Endodermal cell (in vitro differentiated cells): Measurements from ENCODE around the gene LTBP1. TPM values are rescaled to one million over a fixed set of nuclear protein-coding genes. Genes with fewer than 3 reads are reported as not detected.

Source experiments
- DNase-seq: peaks from one replicate; pipeline ENCODE4 v3.0.0-alpha.2; 2017
- H3K27ac ChIP-seq: 2 replicates; pipeline ENCODE4 v1.5.1; 2013; ENCODE audit warnings: mild to moderate bottlenecking, low read depth, low read length, moderate library complexity
- H3K27me3 ChIP-seq: 2 replicates; pipeline ENCODE4 v1.6.1; 2013; ENCODE audit warnings: mild to moderate bottlenecking, low read length, moderate library complexity; ENCODE audit not compliant: insufficient read depth, control insufficient read depth, poor library complexity, severe bottlenecking
- H3K36me3 ChIP-seq: 2 replicates; pipeline ENCODE4 v1.7.0; 2013; ENCODE audit warnings: mild to moderate bottlenecking, low read length, moderate library complexity; ENCODE audit not compliant: control insufficient read depth, insufficient read depth
- H3K4me1 ChIP-seq: one replicate; pipeline ENCODE4 v1.7.0; 2013; ENCODE audit warnings: low read length; ENCODE audit not compliant: control insufficient read depth, insufficient read depth
- H3K4me3 ChIP-seq: 2 replicates; pipeline ENCODE4 v1.5.1; 2013; ENCODE audit warnings: mild to moderate bottlenecking, low read length, moderate library complexity
- H3K9ac ChIP-seq: 2 replicates; pipeline ENCODE4 v1.6.1; 2013; ENCODE audit warnings: mild to moderate bottlenecking, low read length, moderate library complexity; ENCODE audit not compliant: poor library complexity, severe bottlenecking; ENCODE audit errors: extremely low read depth
- H3K9me3 ChIP-seq: 2 replicates; pipeline ENCODE4 v1.6.1; 2013; ENCODE audit warnings: mild to moderate bottlenecking, low read length, moderate library complexity; ENCODE audit not compliant: control insufficient read depth
- H3K27ac Mint-ChIP-seq: 2 replicates; pipeline ENCODE4 v1.8.0; 2020; ENCODE audit warnings: mixed read lengths
- H3K27me3 Mint-ChIP-seq: 2 replicates; pipeline ENCODE4 v1.8.0; 2021; ENCODE audit warnings: mild to moderate bottlenecking, mixed read lengths; ENCODE audit not compliant: insufficient read depth
- H3K36me3 Mint-ChIP-seq: 2 replicates; pipeline ENCODE4 v1.8.0; 2020; ENCODE audit warnings: low read depth, mixed read lengths
- H3K4me1 Mint-ChIP-seq: 2 replicates; pipeline ENCODE4 v1.8.0; 2020; ENCODE audit warnings: mixed read lengths
- H3K4me3 Mint-ChIP-seq: 2 replicates; pipeline ENCODE4 v1.8.0; 2020; ENCODE audit warnings: mild to moderate bottlenecking, moderate library complexity, mixed read lengths
- H3K9me3 Mint-ChIP-seq: 2 replicates; pipeline ENCODE4 v1.8.0; 2020; ENCODE audit warnings: mild to moderate bottlenecking, mixed read lengths
- WGBS, 2 experiments: methylation state at CpG; one replicate each; pipeline versions ENCODE4 v1.1.5 to v1.1.7; 2013; ENCODE audit warnings: missing lambda C conversion rate in 2 of 2, mixed read lengths in 1 of 2; ENCODE audit not compliant: insufficient coverage in 1 of 2, insufficient read length in 1 of 2; 5-methylcytosine and 5-hydroxymethylcytosine counted together
- total RNA-seq, 2 donors: library from RNA; stranded (reverse); fragmentation: NEBNext Ultra II Directional in 1 of 2; extraction: Animal tissue kit (Norgen Biotek cat#: 25700) in 1 of 2; gene quantifications; 2 replicates in 1 of 2; 3 replicates in 1 of 2; pipeline ENCODE4 v1.2.1, GENCODE V29; 2021
- TF ChIP-seq, protein P1 (sequence below): fragments of 200-600 bp; sonication (generic); conservative IDR thresholded peaks from 2 replicates; pipeline ENCODE4 v1.5.0; 2021; ENCODE audit warnings: antibody characterized with exemption, mild to moderate bottlenecking

Gene LTBP1
- total RNA-seq, 2 donors from 2014 or later = 43.2 to 43.4 TPM

DNA sequence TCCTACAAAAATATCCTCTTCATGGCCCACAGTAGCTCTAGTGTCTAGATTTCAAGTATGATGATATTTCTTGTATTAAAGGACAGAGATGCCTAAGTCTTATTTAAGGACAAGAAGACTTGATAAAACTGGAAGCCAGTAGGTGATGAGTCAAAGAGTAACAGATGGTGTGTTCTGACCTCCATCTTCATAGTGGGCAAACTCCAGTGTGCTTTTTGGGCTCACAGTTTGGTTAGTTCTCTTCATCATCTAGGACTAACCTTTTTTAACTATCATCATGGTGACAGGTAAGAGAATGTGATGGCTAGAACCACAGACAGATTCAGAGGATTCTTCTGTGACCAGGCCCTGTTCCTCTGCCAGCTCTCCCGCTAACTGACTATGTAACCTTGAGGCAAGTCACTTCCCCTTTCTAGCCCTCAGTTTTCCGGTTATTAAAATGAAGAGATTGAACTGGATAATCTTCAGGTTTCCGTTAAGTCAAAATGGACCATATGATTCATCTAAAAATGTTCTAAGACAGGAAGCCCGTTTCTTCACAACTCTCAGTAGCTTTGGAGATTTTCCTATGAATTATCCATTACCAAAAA, 389.4 kb downstream of the LTBP1 start:
- H3K36me3 Mint-ChIP-seq = peaks cover 2% of the 10 kb centered on the region
- no peak for DNase-seq
- Histone ChIP-seq H3K9me3 (no peaks in the 10 kb centered on the region), H3K4me3 (no peak overlapping the region), H3K27me3 (no peaks in the 10 kb centered on the region), H3K36me3 (no peaks in the 10 kb centered on the region), H3K9ac (no peak overlapping the region), H3K4me1 (no peaks in the 10 kb centered on the region), H3K27ac (no peak overlapping the region)
- WGBS, 2 experiments = 90 to 96% methylated on average over 4 of the region's 4 CpGs
- no peak overlapping the region for H3K4me3 Mint-ChIP-seq
- H3K27ac Mint-ChIP-seq = no peak overlapping the region
- TF ChIP-seq, protein P1, sequence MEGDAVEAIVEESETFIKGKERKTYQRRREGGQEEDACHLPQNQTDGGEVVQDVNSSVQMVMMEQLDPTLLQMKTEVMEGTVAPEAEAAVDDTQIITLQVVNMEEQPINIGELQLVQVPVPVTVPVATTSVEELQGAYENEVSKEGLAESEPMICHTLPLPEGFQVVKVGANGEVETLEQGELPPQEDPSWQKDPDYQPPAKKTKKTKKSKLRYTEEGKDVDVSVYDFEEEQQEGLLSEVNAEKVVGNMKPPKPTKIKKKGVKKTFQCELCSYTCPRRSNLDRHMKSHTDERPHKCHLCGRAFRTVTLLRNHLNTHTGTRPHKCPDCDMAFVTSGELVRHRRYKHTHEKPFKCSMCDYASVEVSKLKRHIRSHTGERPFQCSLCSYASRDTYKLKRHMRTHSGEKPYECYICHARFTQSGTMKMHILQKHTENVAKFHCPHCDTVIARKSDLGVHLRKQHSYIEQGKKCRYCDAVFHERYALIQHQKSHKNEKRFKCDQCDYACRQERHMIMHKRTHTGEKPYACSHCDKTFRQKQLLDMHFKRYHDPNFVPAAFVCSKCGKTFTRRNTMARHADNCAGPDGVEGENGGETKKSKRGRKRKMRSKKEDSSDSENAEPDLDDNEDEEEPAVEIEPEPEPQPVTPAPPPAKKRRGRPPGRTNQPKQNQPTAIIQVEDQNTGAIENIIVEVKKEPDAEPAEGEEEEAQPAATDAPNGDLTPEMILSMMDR = no peak
- peaks cover 1% of the 10 kb centered on the region for H3K9me3 Mint-ChIP-seq
- no peaks in the 10 kb centered on the region for H3K27me3 Mint-ChIP-seq
- no peaks in the 10 kb centered on the region for H3K4me1 Mint-ChIP-seq

DNA sequence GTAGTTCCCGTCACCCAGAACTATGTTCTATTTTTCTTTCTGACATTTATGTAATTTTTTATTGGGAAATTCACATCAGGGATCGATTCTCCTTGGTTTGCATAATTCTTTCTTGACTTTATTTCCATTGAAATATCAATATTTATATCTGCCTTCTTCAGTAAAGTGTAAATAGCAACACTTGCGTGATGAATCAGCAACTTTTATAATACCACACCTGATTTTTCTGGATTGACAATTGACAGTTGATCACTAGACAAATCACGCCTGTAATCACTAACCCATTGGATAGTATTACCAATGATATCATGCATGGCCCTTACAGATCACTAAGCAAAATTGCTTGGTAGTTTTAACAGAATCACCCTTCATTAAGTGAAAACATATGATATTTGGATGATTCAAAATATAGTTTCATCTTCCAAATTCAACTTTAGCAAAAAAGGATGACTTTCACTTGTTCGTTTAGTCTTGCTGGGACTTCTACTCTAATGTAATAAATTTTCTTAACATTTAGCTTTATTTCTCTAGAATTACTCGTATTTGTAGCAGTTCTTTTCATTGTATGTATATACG, 390.7 kb downstream of the LTBP1 start:
- Mint-ChIP-seq H3K4me1 (no peaks in the 10 kb centered on the region), H3K4me3 (no peak overlapping the region), H3K9me3 (peaks cover 1% of the 10 kb centered on the region), H3K27ac (no peak overlapping the region), H3K36me3 (peaks cover 2% of the 10 kb centered on the region), H3K27me3 (no peaks in the 10 kb centered on the region)
- no peaks in the 10 kb centered on the region for H3K27me3 ChIP-seq
- H3K4me3 ChIP-seq = no peak overlapping the region
- no peaks in the 10 kb centered on the region for H3K36me3 ChIP-seq
- TF ChIP-seq, protein P1 = no peak
- no peaks in the 10 kb centered on the region for H3K9me3 ChIP-seq
- H3K4me1 ChIP-seq = no peaks in the 10 kb centered on the region
- no peak overlapping the region for H3K9ac ChIP-seq
- no peak for DNase-seq
- WGBS, 2 experiments = 60 to 95% methylated on average over 1 to 5 of the region's 7 CpGs
- no peak overlapping the region for H3K27ac ChIP-seq

DNA sequence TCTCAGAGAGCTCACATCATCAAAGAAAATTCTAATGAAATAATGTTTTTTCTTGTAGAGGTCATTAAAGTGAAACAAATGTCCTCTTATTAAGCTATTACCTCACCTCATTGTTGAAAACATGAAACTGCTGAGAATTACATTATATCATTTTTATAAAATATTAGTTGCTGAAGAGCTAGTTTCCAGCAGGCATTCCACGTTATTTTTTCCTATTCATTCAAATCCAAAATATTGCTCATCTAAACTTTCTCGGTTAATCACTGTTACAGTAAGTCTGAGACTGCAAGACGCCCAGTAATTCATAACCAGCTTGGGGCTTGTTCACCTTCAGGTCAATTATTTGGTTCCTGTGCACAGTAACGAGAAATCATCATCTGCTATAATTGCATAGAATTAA, 391.2 kb downstream of the LTBP1 start:
- WGBS, 2 experiments = 87 to 89% methylated on average over 3 to 4 of the region's 4 CpGs
- Histone ChIP-seq H3K9me3 (no peaks in the 10 kb centered on the region), H3K4me1 (peaks cover 4% of the 10 kb centered on the region), H3K36me3 (no peaks in the 10 kb centered on the region), H3K9ac (no peak overlapping the region), H3K4me3 (no peak overlapping the region), H3K27ac (no peak overlapping the region), H3K27me3 (no peaks in the 10 kb centered on the region)
- Mint-ChIP-seq H3K36me3 (peaks cover 2% of the 10 kb centered on the region), H3K27ac (no peak overlapping the region), H3K9me3 (no peaks in the 10 kb centered on the region), H3K4me1 (no peaks in the 10 kb centered on the region), H3K27me3 (no peaks in the 10 kb centered on the region), H3K4me3 (no peak overlapping the region)
- DNase-seq = no peak
- TF ChIP-seq, protein P1 = no peak
